ENCODE measurements around the gene WBP1. TPM values are rescaled to one million over a fixed set of nuclear protein-coding genes. Genes with fewer than 3 reads are reported as not detected.
A peak's percentile ranks its signal among the peaks of the same experiment; 100 is the strongest.

The WBP1 gene
- total and polyA plus RNA-seq, 10 of the 15 experiments (the other 5 are each of a cell fraction or from before 2014, with no cell fraction given): 4.2 to 76.8 (median 43.8) TPM

DNA sequence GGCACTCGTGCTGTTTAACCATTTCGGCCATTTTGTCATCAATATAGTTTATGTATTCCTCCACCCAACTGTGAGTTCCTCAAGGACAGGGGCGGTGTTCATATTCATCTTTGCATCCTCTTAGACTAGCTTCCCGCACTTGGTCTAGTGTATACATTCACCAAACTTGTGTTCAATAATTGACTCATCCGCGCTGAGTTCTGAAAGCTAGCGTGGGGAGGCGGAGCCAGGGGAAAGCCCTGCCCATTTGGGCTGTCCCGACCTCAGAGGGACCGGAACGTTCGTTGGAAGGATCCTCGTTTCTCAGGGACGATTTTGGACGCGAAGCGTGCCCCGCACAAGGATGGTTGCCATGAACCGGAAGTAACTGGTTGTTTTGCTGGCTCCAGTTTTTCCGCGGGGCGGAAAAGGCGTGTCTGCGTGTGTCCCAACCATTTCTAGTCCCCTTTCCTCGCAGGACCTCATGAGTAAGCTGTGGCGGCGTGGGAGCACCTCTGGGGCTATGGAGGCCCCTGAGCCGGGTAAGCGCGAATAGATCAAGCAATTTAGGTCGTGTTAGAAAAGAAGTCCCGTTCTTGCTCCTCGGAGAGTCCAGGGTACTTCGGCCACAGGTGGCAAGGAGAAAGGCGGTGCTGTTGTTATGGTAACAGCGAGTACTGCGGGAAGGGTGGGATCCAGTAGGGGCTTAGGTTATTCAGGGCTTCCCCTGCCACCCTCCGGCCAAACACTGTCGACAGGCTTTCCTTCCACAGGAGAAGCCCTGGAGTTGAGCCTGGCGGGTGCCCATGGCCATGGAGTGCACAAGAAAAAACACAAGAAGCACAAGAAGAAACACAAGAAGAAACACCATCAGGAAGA is 3.4 kb upstream of the WBP1 start, which contains the start of gene INO80B (continued):
- TF ChIP-seq EZH2 (IDR thresholded peaks at IDR 0.05; ENCODE audit: borderline replicate concordance, control insufficient read depth, low read depth, low read length): no peak
- TF ChIP-seq MEF2A (IDR thresholded peaks at IDR 0.05; ENCODE audit: insufficient read depth, low read depth, low read length): 0 out of 2 replicates have a peak, but pooled peaks have one; percentile 56
- TF ChIP-seq, protein P1, sequence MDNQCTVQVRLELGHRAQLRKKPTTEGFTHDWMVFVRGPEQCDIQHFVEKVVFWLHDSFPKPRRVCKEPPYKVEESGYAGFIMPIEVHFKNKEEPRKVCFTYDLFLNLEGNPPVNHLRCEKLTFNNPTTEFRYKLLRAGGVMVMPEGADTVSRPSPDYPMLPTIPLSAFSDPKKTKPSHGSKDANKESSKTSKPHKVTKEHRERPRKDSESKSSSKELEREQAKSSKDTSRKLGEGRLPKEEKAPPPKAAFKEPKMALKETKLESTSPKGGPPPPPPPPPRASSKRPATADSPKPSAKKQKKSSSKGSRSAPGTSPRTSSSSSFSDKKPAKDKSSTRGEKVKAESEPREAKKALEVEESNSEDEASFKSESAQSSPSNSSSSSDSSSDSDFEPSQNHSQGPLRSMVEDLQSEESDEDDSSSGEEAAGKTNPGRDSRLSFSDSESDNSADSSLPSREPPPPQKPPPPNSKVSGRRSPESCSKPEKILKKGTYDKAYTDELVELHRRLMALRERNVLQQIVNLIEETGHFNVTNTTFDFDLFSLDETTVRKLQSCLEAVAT (IDR thresholded peaks at IDR 0.05): peak; percentile 74
- TF ChIP-seq ZZZ3 (IDR thresholded peaks at IDR 0.05; ENCODE audit: control insufficient read depth, insufficient read length, low read depth): no peak
- TF ChIP-seq, protein P2, sequence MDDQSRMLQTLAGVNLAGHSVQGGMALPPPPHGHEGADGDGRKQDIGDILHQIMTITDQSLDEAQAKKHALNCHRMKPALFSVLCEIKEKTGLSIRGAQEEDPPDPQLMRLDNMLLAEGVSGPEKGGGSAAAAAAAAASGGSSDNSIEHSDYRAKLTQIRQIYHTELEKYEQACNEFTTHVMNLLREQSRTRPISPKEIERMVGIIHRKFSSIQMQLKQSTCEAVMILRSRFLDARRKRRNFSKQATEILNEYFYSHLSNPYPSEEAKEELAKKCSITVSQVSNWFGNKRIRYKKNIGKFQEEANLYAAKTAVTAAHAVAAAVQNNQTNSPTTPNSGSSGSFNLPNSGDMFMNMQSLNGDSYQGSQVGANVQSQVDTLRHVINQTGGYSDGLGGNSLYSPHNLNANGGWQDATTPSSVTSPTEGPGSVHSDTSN (IDR thresholded peaks at IDR 0.05; ENCODE audit: insufficient replicate concordance, low read depth, low read length): no peak
- TF ChIP-seq, protein P3, sequence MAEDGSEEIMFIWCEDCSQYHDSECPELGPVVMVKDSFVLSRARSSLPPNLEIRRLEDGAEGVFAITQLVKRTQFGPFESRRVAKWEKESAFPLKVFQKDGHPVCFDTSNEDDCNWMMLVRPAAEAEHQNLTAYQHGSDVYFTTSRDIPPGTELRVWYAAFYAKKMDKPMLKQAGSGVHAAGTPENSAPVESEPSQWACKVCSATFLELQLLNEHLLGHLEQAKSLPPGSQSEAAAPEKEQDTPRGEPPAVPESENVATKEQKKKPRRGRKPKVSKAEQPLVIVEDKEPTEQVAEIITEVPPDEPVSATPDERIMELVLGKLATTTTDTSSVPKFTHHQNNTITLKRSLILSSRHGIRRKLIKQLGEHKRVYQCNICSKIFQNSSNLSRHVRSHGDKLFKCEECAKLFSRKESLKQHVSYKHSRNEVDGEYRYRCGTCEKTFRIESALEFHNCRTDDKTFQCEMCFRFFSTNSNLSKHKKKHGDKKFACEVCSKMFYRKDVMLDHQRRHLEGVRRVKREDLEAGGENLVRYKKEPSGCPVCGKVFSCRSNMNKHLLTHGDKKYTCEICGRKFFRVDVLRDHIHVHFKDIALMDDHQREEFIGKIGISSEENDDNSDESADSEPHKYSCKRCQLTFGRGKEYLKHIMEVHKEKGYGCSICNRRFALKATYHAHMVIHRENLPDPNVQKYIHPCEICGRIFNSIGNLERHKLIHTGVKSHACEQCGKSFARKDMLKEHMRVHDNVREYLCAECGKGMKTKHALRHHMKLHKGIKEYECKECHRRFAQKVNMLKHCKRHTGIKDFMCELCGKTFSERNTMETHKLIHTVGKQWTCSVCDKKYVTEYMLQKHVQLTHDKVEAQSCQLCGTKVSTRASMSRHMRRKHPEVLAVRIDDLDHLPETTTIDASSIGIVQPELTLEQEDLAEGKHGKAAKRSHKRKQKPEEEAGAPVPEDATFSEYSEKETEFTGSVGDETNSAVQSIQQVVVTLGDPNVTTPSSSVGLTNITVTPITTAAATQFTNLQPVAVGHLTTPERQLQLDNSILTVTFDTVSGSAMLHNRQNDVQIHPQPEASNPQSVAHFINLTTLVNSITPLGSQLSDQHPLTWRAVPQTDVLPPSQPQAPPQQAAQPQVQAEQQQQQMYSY (CRISPR knock-in tag; IDR thresholded peaks at IDR 0.05): no peak
- TF ChIP-seq JUNB (IDR thresholded peaks at IDR 0.05): peak; percentile 39
- TF ChIP-seq, protein P4, sequence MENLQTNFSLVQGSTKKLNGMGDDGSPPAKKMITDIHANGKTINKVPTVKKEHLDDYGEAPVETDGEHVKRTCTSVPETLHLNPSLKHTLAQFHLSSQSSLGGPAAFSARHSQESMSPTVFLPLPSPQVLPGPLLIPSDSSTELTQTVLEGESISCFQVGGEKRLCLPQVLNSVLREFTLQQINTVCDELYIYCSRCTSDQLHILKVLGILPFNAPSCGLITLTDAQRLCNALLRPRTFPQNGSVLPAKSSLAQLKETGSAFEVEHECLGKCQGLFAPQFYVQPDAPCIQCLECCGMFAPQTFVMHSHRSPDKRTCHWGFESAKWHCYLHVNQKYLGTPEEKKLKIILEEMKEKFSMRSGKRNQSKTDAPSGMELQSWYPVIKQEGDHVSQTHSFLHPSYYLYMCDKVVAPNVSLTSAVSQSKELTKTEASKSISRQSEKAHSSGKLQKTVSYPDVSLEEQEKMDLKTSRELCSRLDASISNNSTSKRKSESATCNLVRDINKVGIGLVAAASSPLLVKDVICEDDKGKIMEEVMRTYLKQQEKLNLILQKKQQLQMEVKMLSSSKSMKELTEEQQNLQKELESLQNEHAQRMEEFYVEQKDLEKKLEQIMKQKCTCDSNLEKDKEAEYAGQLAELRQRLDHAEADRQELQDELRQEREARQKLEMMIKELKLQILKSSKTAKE (IDR thresholded peaks at IDR 0.05; ENCODE audit: low read depth, poor library complexity, severe bottlenecking): peak; percentile 68
- peak; percentile 90 for TF ChIP-seq BACH1 (IDR thresholded peaks at IDR 0.05; ENCODE audit: borderline replicate concordance)
- peak; percentile 76; the same call in 1 of the 2 replicates for TF ChIP-seq ZSCAN29 (IDR thresholded peaks at IDR 0.05)
- no peak for TF ChIP-seq BCL11A (IDR thresholded peaks at IDR 0.05; ENCODE audit: low read depth, low read length)
- TF ChIP-seq, protein P5, sequence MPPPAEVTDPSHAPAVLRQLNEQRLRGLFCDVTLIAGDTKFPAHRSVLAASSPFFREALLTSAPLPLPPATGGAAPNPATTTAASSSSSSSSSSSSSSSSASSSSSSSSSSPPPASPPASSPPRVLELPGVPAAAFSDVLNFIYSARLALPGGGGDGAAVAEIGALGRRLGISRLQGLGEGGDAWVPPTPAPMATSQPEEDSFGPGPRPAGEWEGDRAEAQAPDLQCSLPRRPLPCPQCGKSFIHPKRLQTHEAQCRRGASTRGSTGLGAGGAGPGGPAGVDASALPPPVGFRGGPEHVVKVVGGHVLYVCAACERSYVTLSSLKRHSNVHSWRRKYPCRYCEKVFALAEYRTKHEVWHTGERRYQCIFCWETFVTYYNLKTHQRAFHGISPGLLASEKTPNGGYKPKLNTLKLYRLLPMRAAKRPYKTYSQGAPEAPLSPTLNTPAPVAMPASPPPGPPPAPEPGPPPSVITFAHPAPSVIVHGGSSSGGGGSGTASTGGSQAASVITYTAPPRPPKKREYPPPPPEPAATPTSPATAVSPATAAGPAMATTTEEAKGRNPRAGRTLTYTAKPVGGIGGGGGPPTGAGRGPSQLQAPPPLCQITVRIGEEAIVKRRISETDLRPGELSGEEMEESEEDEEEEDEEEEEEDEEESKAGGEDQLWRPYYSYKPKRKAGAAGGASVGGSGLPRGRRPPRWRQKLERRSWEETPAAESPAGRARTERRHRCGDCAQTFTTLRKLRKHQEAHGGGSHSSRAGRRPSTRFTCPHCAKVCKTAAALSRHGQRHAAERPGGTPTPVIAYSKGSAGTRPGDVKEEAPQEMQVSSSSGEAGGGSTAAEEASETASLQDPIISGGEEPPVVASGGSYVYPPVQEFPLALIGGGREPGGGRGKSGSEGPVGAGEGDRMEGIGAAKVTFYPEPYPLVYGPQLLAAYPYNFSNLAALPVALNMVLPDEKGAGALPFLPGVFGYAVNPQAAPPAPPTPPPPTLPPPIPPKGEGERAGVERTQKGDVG (CRISPR knock-in tag; IDR thresholded peaks at IDR 0.05): no peak
- peak; percentile 6; the same call in 1 of the 2 replicates for TF ChIP-seq RAD21 (IDR thresholded peaks at IDR 0.05; ENCODE audit: insufficient read depth, low read depth, low read length)
- 0 out of 2 replicates have a peak, but pooled peaks have one; percentile 52 for TF ChIP-seq TCF12 (IDR thresholded peaks at IDR 0.05; ENCODE audit: low read depth, low read length)
- peak; percentile 96 for TF ChIP-seq BMI1 (IDR thresholded peaks at IDR 0.05; ENCODE audit: borderline replicate concordance)
